NCI-H226 (cell line): ENCODE data around the gene HOXA1.
"Not testable (repeated sequence)": the region's sequence is repeated elsewhere in the genome, so short reads cannot be mapped to it uniquely, and the experiment has no call there.

Experiments
- DNase-seq: peaks from one replicate; pipeline ENCODE4 v3.0.0-alpha.2; 2015

HOXA1 gene

GRCh38 chr7:27091941-27092818, 3.6 kb downstream of the HOXA1 start:
- no peak for DNase-seq

DNA sequence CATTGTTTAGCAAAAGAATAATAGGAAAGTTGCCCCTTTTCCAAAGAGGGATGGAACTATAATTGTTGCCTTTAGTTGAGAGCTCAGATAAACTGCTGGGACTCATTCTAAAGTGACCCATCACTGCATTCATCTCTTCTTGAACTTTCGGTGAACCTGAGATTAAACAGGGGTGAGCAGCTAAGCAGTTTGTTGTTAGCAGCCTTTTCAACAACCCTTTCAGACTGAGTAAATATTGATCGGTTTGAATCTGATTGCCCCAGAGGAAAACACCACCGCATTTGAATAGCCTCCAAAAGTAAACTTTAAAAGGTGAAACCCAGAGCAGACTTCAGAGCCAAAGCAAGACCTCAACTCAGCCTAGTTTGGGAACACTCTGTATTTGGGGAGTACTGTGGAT, 4.7 kb downstream of the HOXA1 start:
- no peak for DNase-seq

GRCh38 chr7:27088002-27088922, 7.5 kb downstream of the HOXA1 start:
- DNase-seq: no peak

- no peak for DNase-seq
These were observed 12.2 kb downstream of the HOXA1 start for GRCh38 chr7:27083646-27084045.

- peak; percentile 82 for DNase-seq
These were observed 13.6 kb downstream of the HOXA1 start for GRCh38 chr7:27082171-27082570.

GRCh38 chr7:27080844-27081436, 14.9 kb downstream of the HOXA1 start:
- peak; percentile 90 for DNase-seq

DNA sequence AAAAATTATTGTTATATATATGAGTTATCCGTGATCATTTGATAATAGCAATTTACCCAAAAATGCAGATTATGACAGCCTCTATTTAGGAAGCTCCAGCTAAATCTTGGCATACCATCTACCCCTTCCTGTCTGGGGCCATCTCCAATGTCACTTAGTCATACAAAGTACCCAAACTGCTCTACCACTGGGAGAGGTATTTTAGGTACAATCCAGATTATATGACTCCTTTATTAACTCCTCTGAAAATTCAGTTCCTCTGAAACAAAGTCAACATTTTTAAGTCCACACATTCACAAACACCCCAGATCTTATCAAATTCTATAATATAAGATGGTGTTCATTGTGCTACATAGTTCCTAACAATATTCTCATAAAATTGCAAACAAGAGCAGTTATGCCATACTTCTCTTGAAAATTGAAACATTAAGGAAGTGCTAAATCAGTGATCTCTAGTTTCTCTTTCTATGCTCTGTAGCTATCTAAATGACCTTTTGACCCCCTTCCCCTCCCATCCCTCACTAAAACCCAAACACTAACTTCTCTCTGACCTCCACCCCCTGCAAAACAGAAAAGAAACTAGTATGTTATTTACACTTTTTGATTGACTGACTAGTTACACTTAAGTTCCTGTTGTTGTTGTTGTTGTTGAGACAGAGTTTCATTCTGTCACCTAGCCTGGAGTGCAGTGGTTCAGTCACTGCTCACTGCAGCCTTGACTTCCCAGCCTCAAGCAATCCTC, 16.4 kb downstream of the HOXA1 start:
- no peak for DNase-seq

GRCh38 chr7:27078616-27079233, 17.1 kb downstream of the HOXA1 start:
- no peak for DNase-seq

GRCh38 chr7:27073076-27073475, 22.7 kb downstream of the HOXA1 start:
- DNase-seq: no peak

DNA sequence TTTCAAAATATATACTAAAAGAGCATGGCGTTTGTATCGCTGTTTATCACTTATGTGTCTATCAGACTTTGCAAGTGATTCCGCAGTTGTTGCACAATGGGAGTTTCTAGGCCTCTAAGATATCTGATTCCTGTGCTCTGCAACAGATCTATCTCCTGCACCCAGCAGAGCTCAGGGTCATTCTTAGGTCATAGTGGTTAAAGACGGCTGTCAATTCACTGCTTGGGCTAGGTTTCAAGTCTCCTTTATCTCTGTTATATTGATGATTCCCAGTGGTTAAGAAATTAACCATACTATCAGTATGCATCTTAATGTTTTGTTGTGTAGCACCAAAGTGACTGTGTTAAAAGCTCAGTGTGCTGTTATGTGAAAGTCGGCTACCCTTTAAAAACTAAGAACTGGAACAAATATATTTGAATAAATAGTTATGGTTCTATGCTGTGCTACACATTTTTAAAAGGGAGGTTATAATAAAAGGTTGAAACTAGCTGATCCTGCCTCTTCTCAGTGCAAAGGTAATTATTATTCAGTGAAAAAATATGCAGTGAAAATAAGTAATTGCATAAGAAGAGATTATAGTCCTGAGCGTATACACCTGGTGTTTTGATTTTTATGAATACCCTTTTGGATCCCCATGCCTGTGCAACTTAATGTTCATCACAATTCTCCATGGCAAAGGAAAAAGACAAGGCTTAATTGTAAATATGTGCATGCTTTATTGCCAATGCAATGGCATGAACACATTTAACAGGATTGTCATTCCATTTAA, 24.0 kb downstream of the HOXA1 start:
- peak; percentile 69 for DNase-seq

- no peak for DNase-seq
These were observed 27.5 kb downstream of the HOXA1 start for GRCh38 chr7:27068259-27068658.

GRCh38 chr7:27066148-27066547, 29.7 kb downstream of the HOXA1 start:
- no peak for DNase-seq

DNA sequence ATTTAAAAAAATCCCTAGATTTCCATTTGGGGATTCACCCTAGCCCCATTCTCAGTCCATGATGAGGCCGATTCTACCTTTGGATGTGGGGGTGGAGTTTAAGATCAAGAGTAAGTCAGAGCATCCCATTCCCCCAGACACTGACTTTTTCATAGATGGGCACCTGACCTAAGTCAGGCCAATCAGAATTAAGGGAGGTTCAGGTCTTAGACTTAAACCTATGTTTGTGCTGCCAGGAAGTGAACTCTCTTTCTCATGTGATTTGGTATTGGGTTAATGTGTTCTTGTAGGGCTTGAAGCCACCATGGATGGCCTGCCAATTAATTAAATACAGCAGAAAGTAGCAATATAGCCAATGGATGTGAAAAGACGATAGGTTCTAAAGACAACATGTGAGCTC, 30.1 kb downstream of the HOXA1 start:
- no peak for DNase-seq

- DNase-seq: no peak
These were observed 31.1 kb downstream of the HOXA1 start for GRCh38 chr7:27064661-27065060.

DNA sequence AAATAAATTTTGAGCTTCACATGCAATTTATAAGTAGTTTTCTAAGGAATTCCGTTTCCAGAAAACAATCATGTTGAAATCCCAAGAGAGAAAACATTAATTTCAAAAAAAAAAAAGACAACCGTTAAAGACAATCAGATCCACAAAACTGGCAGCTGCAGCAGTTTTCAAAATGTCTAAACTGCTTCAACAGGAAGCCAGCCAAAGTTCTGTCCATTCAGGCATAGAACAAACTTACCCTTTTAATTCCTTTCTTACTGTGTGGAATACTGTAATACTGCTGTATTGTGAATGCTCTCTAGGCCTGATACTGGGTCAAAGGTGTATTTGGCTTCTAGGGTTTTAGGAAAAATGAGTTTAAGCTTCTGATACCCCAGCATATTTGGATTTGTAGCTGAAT, 31.6 kb downstream of the HOXA1 start:
- no peak for DNase-seq

- no peak for DNase-seq
These were observed 32.9 kb downstream of the HOXA1 start for GRCh38 chr7:27062946-27063345.

DNA sequence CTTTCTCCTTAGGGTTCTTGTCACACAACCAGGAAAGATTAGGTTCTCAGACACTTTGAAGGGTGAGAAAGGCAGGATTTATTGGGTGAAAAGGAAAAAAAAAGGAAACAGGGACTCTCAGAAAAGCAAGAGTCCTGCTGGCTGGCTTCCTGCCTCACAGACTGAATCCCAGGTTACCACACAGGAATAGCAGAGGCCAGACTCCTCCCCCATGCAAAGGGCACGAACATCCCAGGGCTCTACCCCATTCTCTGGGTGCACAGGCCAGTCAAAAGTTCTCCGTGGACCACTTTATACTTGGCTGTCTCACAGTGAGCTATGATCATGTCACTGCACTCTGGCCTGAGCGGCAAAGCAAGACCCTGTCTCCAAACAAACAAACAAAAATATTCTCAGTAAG, 42.6 kb downstream of the HOXA1 start:
- DNase-seq: no peak

DNA sequence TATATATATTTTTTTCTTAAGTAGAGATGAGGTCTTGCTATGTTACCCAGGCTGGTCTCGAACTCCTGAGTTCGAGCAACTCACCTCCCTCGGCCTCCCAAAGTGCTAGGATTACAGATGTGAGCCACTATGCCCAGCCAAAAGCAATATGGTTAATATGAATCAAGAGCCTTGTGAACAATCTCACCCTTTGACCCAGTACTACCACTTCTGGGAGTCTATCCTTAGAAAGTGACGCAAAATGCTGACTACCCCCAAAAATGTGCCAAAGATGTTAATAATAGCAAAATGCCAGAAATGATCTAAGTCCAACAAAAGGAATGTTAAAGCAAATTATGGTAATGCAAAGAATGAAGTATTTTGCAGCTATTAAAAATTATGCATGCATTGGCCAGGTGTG, 44.3 kb downstream of the HOXA1 start:
- DNase-seq: no peak

DNA sequence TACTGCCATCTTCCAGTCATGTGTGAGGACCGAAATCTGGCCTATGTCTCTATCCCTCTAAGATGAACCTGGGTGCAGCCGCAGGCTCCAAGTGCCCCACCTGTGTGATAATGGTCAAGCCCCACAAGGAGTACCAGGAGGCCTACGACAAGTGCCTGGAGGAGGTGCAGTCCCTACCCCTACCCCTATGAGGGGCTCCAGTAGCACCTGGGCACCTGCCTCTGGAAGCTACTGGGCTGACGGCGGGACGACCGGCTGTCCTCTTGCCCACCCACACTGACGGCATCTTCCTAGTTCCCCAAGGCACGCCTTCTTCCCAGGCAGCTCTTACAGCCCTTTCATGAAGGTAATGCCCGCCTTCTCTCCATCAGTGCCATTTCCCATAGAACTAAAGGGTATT, 47.4 kb downstream of the HOXA1 start:
- no peak for DNase-seq

- peak; percentile 64 for DNase-seq
These were observed 48.8 kb downstream of the HOXA1 start for GRCh38 chr7:27046854-27047549.

DNA sequence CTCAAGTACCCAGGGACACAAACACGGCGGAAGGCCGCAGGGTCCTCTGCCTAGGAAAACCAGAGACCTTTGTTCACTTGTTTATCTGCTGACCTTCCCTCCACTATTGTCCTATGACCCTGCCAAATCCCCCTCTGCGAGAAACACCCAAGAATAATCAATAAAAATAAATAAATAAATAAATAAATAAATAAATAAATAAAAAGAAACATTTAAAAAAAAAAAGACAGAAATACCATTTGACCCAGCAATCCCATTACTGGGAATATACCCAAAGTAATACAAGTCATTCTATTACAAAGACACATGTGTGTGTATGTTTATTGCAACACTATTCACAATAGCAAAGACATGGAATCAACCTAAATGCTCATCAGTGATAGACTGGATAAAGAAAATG, 49.8 kb downstream of the HOXA1 start:
- not testable (repeated sequence) for DNase-seq
